22Rv1 (cell line): ENCODE results near the gene EED.

Experiments used
- H3K27ac ChIP-seq: fragments of 450-650 bp; 2 replicates; pipeline ENCODE4 v1.5.1; 2017
- CTCF ChIP-seq: fragments of 450-650 bp; IDR thresholded peaks from 2 replicates; pipeline ENCODE4 v1.5.1; 2017; ENCODE audit warnings: mild to moderate bottlenecking
- ZFX ChIP-seq: fragments of 450-650 bp; IDR thresholded peaks from 2 replicates; pipeline ENCODE4 v1.6.1; 2017; ENCODE audit warnings: antibody characterized with exemption, borderline replicate concordance

EED gene

GRCh38 chr11:86230921-86231434, 13.6 kb upstream of the EED start:
- H3K27ac ChIP-seq, result no peak overlapping the region
- TF ChIP-seq CTCF (no peak), ZFX (no peak)

- H3K27ac ChIP-seq, result no peak overlapping the region
- TF ChIP-seq ZFX, result no peak
- TF ChIP-seq CTCF, result no peak
Observed at GRCh38 chr11:86232556-86232955, 12.0 kb upstream of the EED start.

- H3K27ac ChIP-seq, result no peak overlapping the region
- TF ChIP-seq ZFX, result no peak
- no peak for TF ChIP-seq CTCF
Observed at GRCh38 chr11:86234831-86235461, 9.6 kb upstream of the EED start.

GRCh38 chr11:86237267-86237804, 7.2 kb upstream of the EED start:
- TF ChIP-seq CTCF (no peak), ZFX (no peak)
- no peak overlapping the region for H3K27ac ChIP-seq

DNA sequence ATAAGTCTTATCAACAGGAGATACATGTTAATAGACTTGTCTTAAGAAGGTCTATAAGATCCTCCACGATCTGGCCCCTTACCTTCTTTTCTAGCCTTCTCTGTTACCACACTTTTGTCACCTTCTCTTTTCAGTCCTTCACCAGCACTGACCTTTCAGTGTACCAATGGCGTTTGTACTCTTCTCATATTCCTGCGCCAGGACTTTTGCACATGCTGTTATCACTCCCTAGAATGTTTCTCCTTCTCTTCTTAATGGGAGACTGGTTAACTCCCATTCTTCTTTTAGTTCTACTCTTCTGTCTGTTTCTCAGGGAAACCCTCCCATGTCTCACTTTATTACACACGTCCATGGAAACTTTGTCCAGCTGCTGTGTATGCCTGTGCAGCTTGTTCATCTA, 4.4 kb upstream of the EED start:
- H3K27ac ChIP-seq, result no peak overlapping the region
- TF ChIP-seq CTCF, result no peak
- no peak for TF ChIP-seq ZFX

DNA sequence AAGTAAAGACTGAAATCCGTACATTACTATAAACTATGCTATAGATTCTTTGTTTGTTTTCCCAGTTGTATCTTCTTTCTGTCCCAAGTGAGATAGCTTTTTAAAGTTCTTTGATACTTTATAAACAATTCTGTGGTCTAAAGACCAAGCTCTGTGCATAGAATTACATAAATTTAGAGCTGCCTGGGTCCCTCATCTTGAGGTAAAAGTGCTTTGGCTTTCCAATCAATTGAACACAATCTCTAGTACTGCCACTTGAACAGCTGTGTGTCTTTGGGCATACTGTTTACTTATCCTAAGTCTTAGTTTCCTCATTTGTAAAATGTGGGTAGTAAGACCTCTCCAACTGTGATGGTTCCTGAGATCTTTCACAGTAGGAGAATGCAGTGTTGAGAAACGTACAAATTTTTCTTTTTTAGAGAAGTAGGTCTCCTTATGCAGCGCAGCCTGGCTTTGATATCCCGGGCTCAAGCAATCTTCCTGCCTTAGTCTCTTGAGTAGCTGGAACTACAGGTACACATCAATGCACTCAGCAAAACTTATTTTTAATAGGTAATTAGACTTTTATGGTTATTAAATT, 2.5 kb upstream of the EED start:
- no peak for TF ChIP-seq CTCF
- TF ChIP-seq ZFX, result no peak
- no peak overlapping the region for H3K27ac ChIP-seq

DNA sequence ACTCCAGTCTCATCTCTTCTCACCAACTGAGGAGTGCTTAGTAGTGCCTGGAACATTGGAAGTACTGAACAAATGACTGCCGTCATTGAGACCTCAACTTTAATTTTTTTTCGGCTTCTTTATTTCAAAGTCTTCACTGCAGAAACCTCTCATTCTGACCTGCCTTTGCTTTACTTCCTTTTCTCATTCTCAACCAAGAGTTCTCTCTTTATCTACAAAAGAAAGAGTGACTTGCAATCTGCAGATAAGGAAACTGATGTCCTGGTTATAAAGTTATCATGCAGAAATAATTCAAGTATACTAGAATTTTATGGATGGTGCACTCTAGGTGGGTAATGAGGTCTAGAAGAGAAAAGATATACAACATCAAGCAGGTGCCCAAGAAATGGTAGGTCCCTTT, 1.2 kb upstream of the EED start:
- peak overlapping the region; percentile 96; the same call in 1 of the 2 replicates for H3K27ac ChIP-seq
- TF ChIP-seq ZFX, result no peak
- no peak for TF ChIP-seq CTCF
